Choroid plexus epithelial cell (primary cell): ENCODE results near the gene HSPH1.
A peak's percentile ranks its signal among the peaks of the same experiment; 100 is the strongest.
"Not testable (repeated sequence)": the region's sequence is repeated elsewhere in the genome, so short reads cannot be mapped to it uniquely, and the experiment has no call there.

Source experiments
- DNase-seq: peaks from one replicate; pipeline ENCODE4 v3.0.0-alpha.2; 2010; ENCODE audit warnings: low read depth
- H3K4me3 ChIP-seq: 2 replicates; pipeline ENCODE4 v1.5.1; 2011; ENCODE audit warnings: low read depth, mild to moderate bottlenecking, control low read depth, low read length, moderate library complexity
- TF ChIP-seq, protein P1 (sequence below): conservative IDR thresholded peaks from 2 replicates; pipeline ENCODE4 v1.5.1; 2011; ENCODE audit warnings: low read depth, mild to moderate bottlenecking, control low read depth, inconsistent platforms, low read length, moderate library complexity

HSPH1 gene

DNA sequence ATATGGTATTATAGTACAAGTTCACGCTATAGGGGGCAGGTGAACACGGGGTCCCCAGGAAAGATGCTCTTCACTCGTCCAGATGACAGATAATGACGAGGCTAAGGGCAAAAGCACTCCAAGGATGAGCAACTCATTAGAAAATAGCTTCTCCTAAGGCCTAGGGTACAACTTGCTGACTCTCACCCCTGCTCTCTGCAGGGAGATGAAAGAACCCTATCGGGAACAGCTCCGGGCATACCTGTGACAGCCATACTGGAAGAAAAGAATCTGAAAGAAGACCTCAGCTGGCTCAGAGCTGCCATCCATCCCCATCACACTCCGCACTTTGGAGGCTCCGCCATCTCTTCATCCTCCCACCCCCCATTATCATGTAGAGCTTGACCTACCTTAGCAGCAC, 17.5 kb upstream of the HSPH1 start:
- TF ChIP-seq, protein P1, sequence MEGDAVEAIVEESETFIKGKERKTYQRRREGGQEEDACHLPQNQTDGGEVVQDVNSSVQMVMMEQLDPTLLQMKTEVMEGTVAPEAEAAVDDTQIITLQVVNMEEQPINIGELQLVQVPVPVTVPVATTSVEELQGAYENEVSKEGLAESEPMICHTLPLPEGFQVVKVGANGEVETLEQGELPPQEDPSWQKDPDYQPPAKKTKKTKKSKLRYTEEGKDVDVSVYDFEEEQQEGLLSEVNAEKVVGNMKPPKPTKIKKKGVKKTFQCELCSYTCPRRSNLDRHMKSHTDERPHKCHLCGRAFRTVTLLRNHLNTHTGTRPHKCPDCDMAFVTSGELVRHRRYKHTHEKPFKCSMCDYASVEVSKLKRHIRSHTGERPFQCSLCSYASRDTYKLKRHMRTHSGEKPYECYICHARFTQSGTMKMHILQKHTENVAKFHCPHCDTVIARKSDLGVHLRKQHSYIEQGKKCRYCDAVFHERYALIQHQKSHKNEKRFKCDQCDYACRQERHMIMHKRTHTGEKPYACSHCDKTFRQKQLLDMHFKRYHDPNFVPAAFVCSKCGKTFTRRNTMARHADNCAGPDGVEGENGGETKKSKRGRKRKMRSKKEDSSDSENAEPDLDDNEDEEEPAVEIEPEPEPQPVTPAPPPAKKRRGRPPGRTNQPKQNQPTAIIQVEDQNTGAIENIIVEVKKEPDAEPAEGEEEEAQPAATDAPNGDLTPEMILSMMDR: no peak
- DNase-seq: no peak
- no peak overlapping the region for H3K4me3 ChIP-seq

DNA sequence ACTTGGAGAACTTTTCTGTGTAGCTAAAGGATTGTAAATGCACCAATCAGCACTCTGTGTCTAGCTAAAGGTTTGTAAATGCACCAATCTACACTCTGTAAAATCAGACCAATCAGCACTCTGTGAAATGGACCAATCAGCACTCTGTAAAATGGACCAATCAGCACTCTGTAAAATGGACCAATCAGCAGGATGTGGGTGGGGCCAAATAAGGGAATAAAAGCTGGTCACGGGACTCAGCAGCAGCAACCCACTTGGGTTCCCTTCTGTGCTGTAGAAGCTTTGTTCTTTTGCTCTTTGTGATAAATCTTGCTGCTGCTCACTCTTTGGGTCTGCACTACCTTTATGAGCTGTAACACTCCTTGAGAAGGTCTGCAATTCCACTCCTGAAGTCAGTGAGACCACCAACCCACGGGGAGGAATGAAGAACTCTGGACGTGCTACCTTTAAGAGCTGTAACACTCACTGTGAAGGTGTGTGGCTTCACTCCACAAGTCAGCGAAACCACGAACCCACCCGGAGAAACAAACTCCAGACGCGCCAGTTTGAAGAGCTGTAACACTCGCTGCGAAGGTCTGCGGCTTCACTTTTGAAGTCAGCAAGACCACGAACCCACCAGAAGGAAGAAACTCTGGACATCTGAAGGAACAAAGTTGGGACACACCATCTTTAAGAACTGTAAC, 16.2 kb upstream of the HSPH1 start:
- not testable (repeated sequence) for DNase-seq

DNA sequence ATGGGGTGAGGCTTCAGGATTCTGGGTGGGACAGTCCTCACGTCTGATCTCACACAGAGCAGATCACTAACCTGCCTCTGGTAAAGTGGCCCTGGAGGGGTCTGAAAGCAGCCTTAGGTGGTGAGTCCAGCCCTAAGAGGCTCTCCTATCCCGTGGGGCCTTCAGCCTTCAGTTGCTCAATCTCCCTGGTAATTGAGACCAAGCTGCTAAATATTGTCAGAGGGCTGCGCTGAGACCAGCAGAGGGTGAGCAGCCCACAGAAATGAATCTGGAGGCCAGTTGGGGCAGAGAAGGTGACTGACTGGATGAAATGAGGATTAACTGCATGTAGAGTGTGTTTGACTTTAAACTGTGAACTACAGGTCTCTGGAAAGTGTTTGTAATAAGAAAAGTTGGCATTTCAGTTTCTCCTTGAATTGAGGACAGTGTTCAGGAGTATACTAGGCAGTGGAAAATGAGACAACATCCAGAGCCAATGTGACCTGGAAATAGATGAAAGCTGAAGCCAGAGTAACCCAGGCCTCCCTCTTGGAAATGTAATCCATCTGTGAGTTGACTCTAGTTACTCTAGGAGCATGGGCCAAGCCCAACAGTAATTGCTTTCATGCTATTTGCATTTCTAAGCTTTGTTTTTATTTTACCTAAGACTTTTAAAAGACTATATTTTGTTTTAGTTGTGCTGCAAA, 14.3 kb upstream of the HSPH1 start:
- DNase-seq: no peak
- no peak overlapping the region for H3K4me3 ChIP-seq
- TF ChIP-seq, protein P1: no peak

More for the DNA sequence above, 16.2 kb upstream of the HSPH1 start:
- H3K4me3 ChIP-seq: not testable (repeated sequence)

DNA sequence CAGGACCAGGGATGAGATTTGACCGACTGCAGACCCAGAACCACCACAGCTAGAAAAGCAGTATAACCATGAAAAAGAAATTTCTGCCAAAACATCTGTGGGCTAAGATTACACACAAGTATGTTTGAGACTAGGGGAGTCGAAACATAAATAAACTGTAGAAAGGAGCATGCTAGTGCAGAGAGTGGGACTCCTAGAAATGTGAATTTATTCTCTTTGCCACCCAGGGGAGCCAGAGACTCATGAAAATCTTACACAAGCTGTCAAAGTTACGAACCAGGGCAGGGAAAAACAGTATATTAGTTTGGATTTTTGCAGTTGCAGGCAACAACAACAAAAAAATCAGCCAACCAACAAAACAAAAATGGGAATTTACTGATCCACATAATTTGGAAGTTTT, 12.3 kb upstream of the HSPH1 start:
- H3K4me3 ChIP-seq: no peak overlapping the region
- peak; percentile 78 for DNase-seq
- TF ChIP-seq, protein P1: peak; percentile 54

DNA sequence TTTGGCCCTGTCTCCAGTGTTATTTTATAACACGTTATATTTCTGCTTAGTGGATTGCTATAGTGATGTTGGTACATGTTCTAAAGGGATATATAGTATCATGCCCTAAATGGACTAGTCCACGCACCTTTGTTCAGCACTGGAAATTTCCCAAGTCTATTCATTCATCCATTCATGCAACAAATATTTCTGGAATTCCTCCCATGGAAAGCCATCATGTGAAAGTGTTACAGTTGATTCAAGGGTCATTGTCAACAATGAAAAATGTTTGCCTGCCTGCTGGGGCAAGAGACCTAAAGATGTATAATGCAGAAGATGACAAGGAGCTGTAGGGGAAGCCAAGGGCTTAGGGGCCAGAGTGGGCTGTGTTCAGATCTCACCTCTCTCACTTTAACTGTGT, 10.8 kb upstream of the HSPH1 start:
- TF ChIP-seq, protein P1: no peak
- H3K4me3 ChIP-seq: no peak overlapping the region
- peak; percentile 91 for DNase-seq

DNA sequence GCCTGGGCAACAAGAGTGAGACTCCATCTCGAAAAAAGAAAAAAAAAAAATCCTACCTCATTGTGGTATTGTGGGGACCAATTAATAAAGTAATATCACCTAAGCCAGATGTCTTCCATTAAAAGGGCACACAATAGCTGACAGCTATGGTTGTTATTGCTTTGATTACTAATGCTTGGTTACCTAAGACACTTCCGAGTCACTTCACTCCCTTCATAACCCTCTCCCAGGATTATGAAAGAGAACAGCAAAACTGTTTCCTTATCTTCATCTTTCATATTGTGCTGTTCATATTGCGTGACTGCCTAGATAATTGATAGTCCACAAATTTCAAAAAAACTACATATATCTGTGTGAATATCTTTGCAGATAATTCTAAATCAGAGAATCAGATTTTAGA, 10.3 kb upstream of the HSPH1 start:
- peak; percentile 73 for DNase-seq
- TF ChIP-seq, protein P1: no peak
- no peak overlapping the region for H3K4me3 ChIP-seq

DNA sequence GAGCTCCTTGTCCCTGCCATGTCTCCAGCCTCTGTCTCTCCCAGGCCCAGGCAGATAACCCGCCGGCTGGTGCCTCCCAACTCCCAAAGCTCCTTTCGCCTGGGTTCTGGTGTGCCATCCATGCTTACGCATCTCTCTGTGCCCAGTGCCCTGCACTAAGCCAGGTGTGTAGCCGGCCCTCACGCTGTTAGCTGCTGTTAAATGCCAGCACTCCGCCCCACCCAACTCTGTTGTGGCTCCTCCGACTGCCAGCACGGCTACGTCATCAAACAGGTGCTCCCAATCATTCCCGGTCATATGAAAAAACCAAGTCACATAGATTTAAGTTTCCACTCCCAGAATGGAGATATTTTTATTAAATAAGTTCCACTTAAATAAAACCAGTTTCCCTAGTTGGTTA, 7.0 kb upstream of the HSPH1 start:
- TF ChIP-seq, protein P1: no peak
- H3K4me3 ChIP-seq: no peak overlapping the region
- no peak for DNase-seq
